Karpas-422 (cell line): Measurements from ENCODE around the gene ARPC4. TPM values are rescaled to one million over a fixed set of nuclear protein-coding genes. Genes with fewer than 3 reads are reported as not detected.

Experiments used
- DNase-seq: peaks from one replicate; pipeline ENCODE4 v3.0.0-alpha.2; 2015
- H2AFZ ChIP-seq: fragments of 200-600 bp; sonication (generic); 2 replicates; pipeline ENCODE4 v1.6.1; 2014; ENCODE audit warnings: antibody characterized with exemption, low read length, mixed read lengths
- H3K27ac ChIP-seq: fragments of 200-600 bp; sonication (generic); 2 replicates; pipeline ENCODE4 v1.5.1; 2014; ENCODE audit warnings: mild to moderate bottlenecking, low read length, moderate library complexity
- H3K27me3 ChIP-seq: fragments of 200-600 bp; sonication (generic); 2 replicates; pipeline ENCODE4 v1.6.1; 2014; ENCODE audit warnings: low read length, mixed read lengths
- H3K36me3 ChIP-seq: fragments of 200-600 bp; sonication (generic); 2 replicates; pipeline ENCODE4 v1.6.1; 2014; ENCODE audit warnings: low read length, mixed read lengths; ENCODE audit not compliant: insufficient read depth
- H3K4me1 ChIP-seq: fragments of 200-600 bp; sonication (generic); 2 replicates; pipeline ENCODE4 v1.6.1; 2014; ENCODE audit warnings: mild to moderate bottlenecking, low read length, mixed read lengths
- H3K4me2 ChIP-seq: fragments of 200-600 bp; sonication (generic); 2 replicates; pipeline ENCODE4 v1.6.1; 2014; ENCODE audit warnings: low read length, low read depth, mild to moderate bottlenecking; ENCODE audit not compliant: poor library complexity, severe bottlenecking
- H3K4me3 ChIP-seq: fragments of 200-600 bp; sonication (generic); 2 replicates; pipeline ENCODE4 v1.5.1; 2014; ENCODE audit warnings: mild to moderate bottlenecking, antibody characterized with exemption, low read length, mixed read lengths
- H3K79me2 ChIP-seq: fragments of 200-600 bp; sonication (generic); 2 replicates; pipeline ENCODE4 v1.6.1; 2014; ENCODE audit warnings: mild to moderate bottlenecking, low read length, mixed read lengths
- H3K9ac ChIP-seq: fragments of 200-600 bp; sonication (generic); 2 replicates; pipeline ENCODE4 v1.6.0; 2014; ENCODE audit warnings: low read length
- H3K9me2 ChIP-seq: fragments of 200-600 bp; sonication (generic), shearing (Covaris generic); replicated peaks from 2 replicates; pipeline ENCODE4 v1.6.0; 2014; ENCODE audit warnings: mild to moderate bottlenecking, low read length, moderate library complexity; ENCODE audit not compliant: insufficient read depth
- H3K9me3 ChIP-seq: fragments of 300-700, 200-600 bp; sonication (generic); 2 replicates; pipeline ENCODE4 v1.6.1; 2014; ENCODE audit warnings: low read length, mixed read lengths
- H4K20me1 ChIP-seq: fragments of 200-600 bp; sonication (generic); 2 replicates; pipeline ENCODE4 v1.6.1; 2014; ENCODE audit warnings: mild to moderate bottlenecking, antibody characterized with exemption, low read length, low read depth; ENCODE audit not compliant: insufficient read depth
- total RNA-seq: library from RNA; depleted of rRNA; stranded (reverse); fragments of >200 nt; shearing (Covaris generic); gene quantifications from 2 replicates; pipeline ENCODE4 v1.2.3, GENCODE V29; 2014; ENCODE audit warnings: low replicate concordance

The ARPC4 gene
- total RNA-seq, 1 experiment from 2014 or later = 102 TPM

- Histone ChIP-seq H3K9me3 (no peaks in the 10 kb centered on the region), H3K4me3 (no peak overlapping the region), H3K27me3 (no peaks in the 10 kb centered on the region), H2AFZ (no peak overlapping the region), H3K27ac (no peak overlapping the region), H3K9ac (no peak overlapping the region), H4K20me1 (no peaks in the 10 kb centered on the region), H3K36me3 (no peaks in the 10 kb centered on the region), H3K4me1 (peaks cover 44% of the 10 kb centered on the region), H3K9me2 (no peaks in the 10 kb centered on the region), H3K79me2 (no peaks in the 10 kb centered on the region), H3K4me2 (no peak overlapping the region)
- DNase-seq = no peak
Measured at GRCh38 chr3:9776896-9777693, 15.8 kb upstream of the ARPC4 start.

- no peaks in the 10 kb centered on the region for H3K9me2 ChIP-seq
- H3K79me2 ChIP-seq = no peaks in the 10 kb centered on the region
- H2AFZ ChIP-seq = no peak overlapping the region
- no peaks in the 10 kb centered on the region for H3K9me3 ChIP-seq
- H3K27ac ChIP-seq = no peak overlapping the region
- no peaks in the 10 kb centered on the region for H4K20me1 ChIP-seq
- peaks cover 47% of the 10 kb centered on the region for H3K4me1 ChIP-seq
- no peak overlapping the region for H3K4me2 ChIP-seq
- H3K36me3 ChIP-seq = no peaks in the 10 kb centered on the region
- H3K9ac ChIP-seq = no peak overlapping the region
- no peaks in the 10 kb centered on the region for H3K27me3 ChIP-seq
- no peak for DNase-seq
- no peak overlapping the region for H3K4me3 ChIP-seq
Measured at GRCh38 chr3:9777694-9778021, 15.2 kb upstream of the ARPC4 start.

GRCh38 chr3:9778143-9779074 is 14.5 kb upstream of the ARPC4 start:
- no peak overlapping the region for H3K4me2 ChIP-seq
- H4K20me1 ChIP-seq = no peaks in the 10 kb centered on the region
- H3K36me3 ChIP-seq = no peaks in the 10 kb centered on the region
- H3K79me2 ChIP-seq = no peaks in the 10 kb centered on the region
- no peak overlapping the region for H3K9ac ChIP-seq
- no peaks in the 10 kb centered on the region for H3K27me3 ChIP-seq
- DNase-seq = no peak
- H3K9me2 ChIP-seq = no peaks in the 10 kb centered on the region
- no peak overlapping the region for H3K27ac ChIP-seq
- H3K4me1 ChIP-seq = peaks cover 47% of the 10 kb centered on the region
- H3K4me3 ChIP-seq = no peak overlapping the region
- no peaks in the 10 kb centered on the region for H3K9me3 ChIP-seq
- H2AFZ ChIP-seq = no peak overlapping the region

GRCh38 chr3:9779075-9779593 is 13.7 kb upstream of the ARPC4 start:
- Histone ChIP-seq H3K4me1 (peaks cover 47% of the 10 kb centered on the region), H4K20me1 (no peaks in the 10 kb centered on the region), H3K27me3 (no peaks in the 10 kb centered on the region), H3K9ac (no peak overlapping the region), H3K36me3 (no peaks in the 10 kb centered on the region), H3K79me2 (no peaks in the 10 kb centered on the region), H3K9me2 (no peaks in the 10 kb centered on the region), H3K27ac (peak overlapping the region; percentile 90), H2AFZ (no peak overlapping the region), H3K4me3 (peak overlapping the region; percentile 32; the same call in 1 of the 2 replicates), H3K9me3 (no peaks in the 10 kb centered on the region), H3K4me2 (peak overlapping the region; percentile 53)
- no peak for DNase-seq

- H2AFZ ChIP-seq = no peak overlapping the region
- no peaks in the 10 kb centered on the region for H3K9me3 ChIP-seq
- peak overlapping the region; percentile 53 for H3K4me2 ChIP-seq
- no peaks in the 10 kb centered on the region for H3K9me2 ChIP-seq
- peaks cover 47% of the 10 kb centered on the region for H3K4me1 ChIP-seq
- peak; percentile 86 for DNase-seq
- no peaks in the 10 kb centered on the region for H3K79me2 ChIP-seq
- no peaks in the 10 kb centered on the region for H3K36me3 ChIP-seq
- peak overlapping the region; percentile 68 for H3K9ac ChIP-seq
- H3K27ac ChIP-seq = peak overlapping the region; percentile 90
- peak overlapping the region; percentile 32; the same call in 1 of the 2 replicates for H3K4me3 ChIP-seq
- H4K20me1 ChIP-seq = no peaks in the 10 kb centered on the region
- H3K27me3 ChIP-seq = no peaks in the 10 kb centered on the region
Measured at GRCh38 chr3:9779721-9780457, 13.0 kb upstream of the ARPC4 start.

- Histone ChIP-seq H3K9me2 (no peaks in the 10 kb centered on the region), H3K4me1 (peaks cover 47% of the 10 kb centered on the region), H4K20me1 (no peaks in the 10 kb centered on the region), H3K27ac (peak overlapping the region; percentile 90), H3K36me3 (no peaks in the 10 kb centered on the region), H3K79me2 (no peaks in the 10 kb centered on the region), H3K27me3 (no peaks in the 10 kb centered on the region), H2AFZ (no peak overlapping the region), H3K9ac (peak overlapping the region; percentile 68), H3K4me2 (peak overlapping the region; percentile 53), H3K9me3 (no peaks in the 10 kb centered on the region), H3K4me3 (peak overlapping the region; percentile 32; the same call in 1 of the 2 replicates)
- no peak for DNase-seq
Measured at GRCh38 chr3:9780458-9780812, 12.4 kb upstream of the ARPC4 start.

- no peaks in the 10 kb centered on the region for H4K20me1 ChIP-seq
- no peaks in the 10 kb centered on the region for H3K79me2 ChIP-seq
- no peaks in the 10 kb centered on the region for H3K9me3 ChIP-seq
- peaks cover 47% of the 10 kb centered on the region for H3K4me1 ChIP-seq
- no peaks in the 10 kb centered on the region for H3K27me3 ChIP-seq
- no peak for DNase-seq
- no peak overlapping the region for H2AFZ ChIP-seq
- peak overlapping the region; percentile 53 for H3K4me2 ChIP-seq
- peak overlapping the region; percentile 68 for H3K9ac ChIP-seq
- H3K27ac ChIP-seq = peak overlapping the region; percentile 90
- H3K36me3 ChIP-seq = no peaks in the 10 kb centered on the region
- no peaks in the 10 kb centered on the region for H3K9me2 ChIP-seq
- H3K4me3 ChIP-seq = 0 out of 2 replicates have a peak overlapping the region, but pooled peaks have one; percentile 32
Measured at GRCh38 chr3:9780910-9781309, 12.0 kb upstream of the ARPC4 start.
